IMR-90 (cell line): ENCODE measurements around the gene BOD1L1. TPM values are rescaled to one million over a fixed set of nuclear protein-coding genes. Genes with fewer than 3 reads are reported as not detected.

ENCODE experiments used
- ATAC-seq: fragments of 200-7000 bp; cut with Tn5 transposase; 2 replicates; pipeline ENCODE4 v1.9.1; 2020; ENCODE audit warnings: low read depth, mild to moderate bottlenecking, moderate library complexity
- BruUV-seq: library from RNA; stranded (reverse); fragments of 400-500 nt; replicated peaks from 2 replicates; lab custom pipeline; 2021; lab: Mats Ljungman, UMichigan
- CTCF ChIA-PET: fragments of 300-600 bp; formaldehyde crosslinking; extraction: SDS; loops from one replicate; lab custom pipeline; 2021; ENCODE audit warnings: antibody characterized with exemption; lab: Yijun Ruan, JAX
- POLR2A ChIA-PET: fragments of 300-600 bp; sonication (Branson Sonifier 250); formaldehyde crosslinking; loops from one replicate; lab custom pipeline; 2022; ENCODE audit warnings: antibody characterized with exemption; ENCODE audit not compliant: unreplicated experiment; lab: Charles Lee
- DNase-seq: peaks from one replicate; pipeline ENCODE4 v3.0.0; 2013
- H2AFZ ChIP-seq: replicated peaks from 2 replicates; pipeline ENCODE3; 2013; ENCODE audit warnings: low read length, mild to moderate bottlenecking; ENCODE audit not compliant: poor library complexity
- H2AK5ac ChIP-seq: 2 replicates; pipeline ENCODE4 v1.6.1; 2013; ENCODE audit warnings: low read depth, low read length, inconsistent platforms
- H2AK9ac ChIP-seq: replicated peaks from 2 replicates; pipeline ENCODE3; 2013; ENCODE audit warnings: mild to moderate bottlenecking, low read depth, low read length, moderate library complexity; ENCODE audit not compliant: poor library complexity
- H2BK120ac ChIP-seq: 2 replicates; pipeline ENCODE4 v1.6.1; 2013; ENCODE audit warnings: low read depth, low read length, inconsistent platforms
- H2BK15ac ChIP-seq: 3 replicates; pipeline ENCODE4 v1.6.1; 2013; ENCODE audit warnings: low read depth, low read length, inconsistent platforms
- H2BK20ac ChIP-seq: 2 replicates; pipeline ENCODE4 v1.6.1; 2013; ENCODE audit warnings: low read depth, mild to moderate bottlenecking, inconsistent platforms, low read length, moderate library complexity
- H2BK5ac ChIP-seq: 2 replicates; pipeline ENCODE4 v1.6.1; 2013; ENCODE audit warnings: mild to moderate bottlenecking, low read depth, low read length, inconsistent platforms; ENCODE audit not compliant: poor library complexity, severe bottlenecking
- H3K14ac ChIP-seq: replicated peaks from 2 replicates; pipeline ENCODE4 v1.6.1; 2013; ENCODE audit warnings: low read depth, low read length, inconsistent platforms
- H3K18ac ChIP-seq: 2 replicates; pipeline ENCODE4 v1.6.1; 2013; ENCODE audit warnings: low read depth, low read length, control low read depth
- H3K23ac ChIP-seq: 2 replicates; pipeline ENCODE4 v1.6.1; 2013; ENCODE audit warnings: low read depth, low read length, inconsistent platforms
- H3K27ac ChIP-seq: 2 replicates; pipeline ENCODE4 v1.5.1; 2013; ENCODE audit warnings: mild to moderate bottlenecking, control low read depth, low read length; ENCODE audit not compliant: insufficient read depth
- H3K27me3 ChIP-seq: 2 replicates; pipeline ENCODE4 v1.6.1; 2013; ENCODE audit warnings: low read length; ENCODE audit not compliant: control insufficient read depth, insufficient read depth
- H3K36me3 ChIP-seq: 2 replicates; pipeline ENCODE4 v1.6.1; 2013; ENCODE audit warnings: low read length, mixed read lengths; ENCODE audit not compliant: control insufficient read depth, insufficient read depth
- H3K4ac ChIP-seq: 2 replicates; pipeline ENCODE4 v1.6.1; 2013; ENCODE audit warnings: low read depth, low read length, inconsistent platforms
- H3K4me1 ChIP-seq: 2 replicates; pipeline ENCODE4 v1.6.1; 2013; ENCODE audit warnings: low read length, mixed read lengths; ENCODE audit not compliant: control insufficient read depth, insufficient read depth
- H3K4me2 ChIP-seq: 2 replicates; pipeline ENCODE4 v1.6.1; 2013; ENCODE audit warnings: low read depth, mild to moderate bottlenecking, control low read depth, low read length, moderate library complexity
- H3K4me3 ChIP-seq: 2 replicates; pipeline ENCODE4 v1.5.1; 2013; ENCODE audit warnings: low read depth, mild to moderate bottlenecking, control low read depth, low read length, moderate library complexity; ENCODE audit not compliant: insufficient read depth
- H3K56ac ChIP-seq: 2 replicates; pipeline ENCODE4 v1.6.1; 2013; ENCODE audit warnings: low read length, inconsistent platforms; ENCODE audit not compliant: insufficient read depth; ENCODE audit errors: extremely low read depth
- H3K79me1 ChIP-seq, 2 experiments: 2 replicates each; pipeline ENCODE4 v1.6.1; 2013; ENCODE audit warnings: low read length in 2 of 2, inconsistent platforms in 1 of 2, low read depth in 1 of 2
- H3K9ac ChIP-seq: 2 replicates; pipeline ENCODE4 v1.6.1; 2013; ENCODE audit warnings: low read depth, low read length, control low read depth
- H3K9me1 ChIP-seq: 2 replicates; pipeline ENCODE4 v1.6.1; 2013; ENCODE audit warnings: low read length, inconsistent platforms; ENCODE audit not compliant: insufficient read depth
- H3K9me3 ChIP-seq: 2 replicates; pipeline ENCODE4 v1.6.1; 2013; ENCODE audit warnings: low read length; ENCODE audit not compliant: control insufficient read depth, insufficient read depth
- H4K20me1 ChIP-seq: 2 replicates; pipeline ENCODE4 v1.6.1; 2013; ENCODE audit warnings: low read length, inconsistent platforms; ENCODE audit not compliant: insufficient read depth
- H4K5ac ChIP-seq: 2 replicates; pipeline ENCODE4 v1.6.1; 2013; ENCODE audit warnings: mild to moderate bottlenecking, low read depth, low read length, control low read depth
- H4K8ac ChIP-seq, 2 experiments: 2 replicates each; pipeline ENCODE4 v1.6.1; 2013; ENCODE audit warnings: low read depth in 2 of 2, low read length in 2 of 2, control low read depth in 1 of 2, inconsistent platforms in 1 of 2
- H4K91ac ChIP-seq: 2 replicates; pipeline ENCODE4 v1.6.1; 2013; ENCODE audit warnings: low read depth, low read length, inconsistent platforms; ENCODE audit not compliant: insufficient read depth
- BHLHE40 ChIP-seq: fragments of 150-350 bp; IDR thresholded peaks from 2 replicates; pipeline ENCODE4 v1.6.1; 2016; ENCODE audit warnings: mild to moderate bottlenecking, low read depth, low read length
- CEBPB ChIP-seq: IDR thresholded peaks from 2 replicates; pipeline ENCODE4 v1.6.1; 2012; ENCODE audit warnings: low read depth, low read length, improper control_type of control experiment
- CHD1 ChIP-seq: IDR thresholded peaks from 2 replicates; pipeline ENCODE4 v1.6.1; 2012; ENCODE audit warnings: low read depth, low read length, improper control_type of control experiment
- FOS ChIP-seq: fragments of 150-350 bp; IDR thresholded peaks from 2 replicates; pipeline ENCODE4 v1.6.1; 2016; ENCODE audit warnings: low read depth, low read length
- MAFK ChIP-seq: IDR thresholded peaks from 2 replicates; pipeline ENCODE4 v1.6.1; 2012; ENCODE audit warnings: low read depth, low read length, improper control_type of control experiment
- MAZ ChIP-seq: IDR thresholded peaks from 2 replicates; pipeline ENCODE4 v1.6.1; 2012; ENCODE audit warnings: low read depth, mild to moderate bottlenecking, low read length, improper control_type of control experiment, moderate library complexity, borderline replicate concordance
- MXI1 ChIP-seq: IDR thresholded peaks from 2 replicates; pipeline ENCODE4 v1.6.1; 2012; ENCODE audit warnings: low read depth, mild to moderate bottlenecking, low read length, moderate library complexity, borderline replicate concordance
- NFE2L2 ChIP-seq: fragments of 150-350 bp; IDR thresholded peaks from 2 replicates; pipeline ENCODE4 v1.6.1; 2016; ENCODE audit warnings: low read depth, mild to moderate bottlenecking, low read length
- POLR2A ChIP-seq: IDR thresholded peaks from 2 replicates; pipeline ENCODE4 v1.6.1; 2012; ENCODE audit warnings: mild to moderate bottlenecking, low read depth, low read length
- RAD21 ChIP-seq: IDR thresholded peaks from 2 replicates; pipeline ENCODE4 v1.6.1; 2012; ENCODE audit warnings: low read length, improper control_type of control experiment
- RCOR1 ChIP-seq: IDR thresholded peaks from 2 replicates; pipeline ENCODE4 v1.6.1; 2012; ENCODE audit warnings: mild to moderate bottlenecking, low read length, improper control_type of control experiment; ENCODE audit not compliant: insufficient replicate concordance
- RFX5 ChIP-seq: IDR thresholded peaks from 2 replicates; pipeline ENCODE4 v1.8.0; 2012; ENCODE audit warnings: low read depth, mild to moderate bottlenecking, low read length, moderate library complexity
- SMC3 ChIP-seq: fragments of 150-350 bp; IDR thresholded peaks from 2 replicates; pipeline ENCODE4 v1.6.1; 2016; ENCODE audit warnings: low read depth, mild to moderate bottlenecking, antibody characterized with exemption, low read length, moderate library complexity
- WGBS, 2 experiments: methylation state at CpG; one replicate each; pipeline versions ENCODE4 v1.1.5 to v1.1.7; 2013; ENCODE audit warnings: missing lambda C conversion rate in 2 of 2; ENCODE audit not compliant: insufficient read length in 1 of 2; ENCODE audit errors: extremely low coverage in 2 of 2; 5-methylcytosine and 5-hydroxymethylcytosine counted together
- dilution Hi-C: fragments of 300-500 bp; cut with HindIII; formaldehyde crosslinking; loops from one replicate; pipeline ENCODE4 v1.14.3; 2018; ENCODE audit warnings: low sequenced_read_pairs; ENCODE audit not compliant: unreplicated experiment
- in situ Hi-C: fragments of 300-500 bp; cut with MboI; formaldehyde crosslinking; loops from 3 replicates; pipeline ENCODE4 v1.14.3; 2019; ENCODE audit warnings: low sequenced_read_pairs, inconsistent platforms, mixed read lengths
- intact Hi-C: fragments of 100-400 bp; cut with micrococcal nuclease; formaldehyde crosslinking; loops from 2 replicates; pipeline ENCODE4 v1.10.0; 2022
- polyA plus RNA-seq, 3 experiments: library from polyadenylated mRNA; depleted of rRNA; stranded (reverse); fragments of >200 nt; gene quantifications; 2 replicates each; pipeline ENCODE4 v1.2.3, GENCODE V29; 2012; ENCODE audit warnings: low replicate concordance in 1 of 3
- total RNA-seq: library from RNA; depleted of rRNA; stranded (reverse); fragments of >200 nt; gene quantifications from 2 replicates; pipeline ENCODE4 v1.2.3, GENCODE V29; 2012
- TF ChIP-seq, protein P1 (sequence below): fragments of 150-350 bp; IDR thresholded peaks from 2 replicates; pipeline ENCODE4 v1.6.1; 2016; ENCODE audit warnings: low read depth, mild to moderate bottlenecking, low read length, moderate library complexity, borderline replicate concordance
- TF ChIP-seq, protein P2 (sequence below): fragments of 150-350 bp; IDR thresholded peaks from 2 replicates; pipeline ENCODE4 v1.6.1; 2017; ENCODE audit warnings: mild to moderate bottlenecking, antibody characterized with exemption, low read length, low read depth
- TF ChIP-seq, protein P3 (sequence below): conservative IDR thresholded peaks from 2 replicates; pipeline ENCODE4 v1.5.1; 2012; ENCODE audit warnings: mild to moderate bottlenecking, low read depth, low read length, improper control_type of control experiment

The BOD1L1 gene
- total and polyA plus RNA-seq, 2 of the 4 experiments (the other 2 are of a cell fraction), result 13.5 to 26.9 TPM

DNA sequence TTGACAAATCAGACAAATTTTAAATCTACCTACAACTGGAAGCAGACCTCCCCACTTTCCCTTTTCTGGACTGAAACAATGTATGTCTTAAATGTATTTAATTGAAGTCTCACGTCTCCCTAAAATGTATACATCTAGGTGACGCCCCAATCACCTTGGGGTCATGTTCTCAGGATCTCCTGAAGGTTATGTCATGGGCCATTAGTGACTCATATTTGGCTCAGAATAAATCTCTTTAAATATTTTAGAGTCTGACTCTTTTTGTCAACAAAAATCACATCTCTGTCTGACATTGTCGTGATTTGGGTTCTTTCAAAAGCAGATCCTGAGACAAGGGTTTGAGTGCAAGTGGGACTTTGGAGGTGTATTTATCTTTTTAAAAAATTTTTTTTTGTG is 26.2 kb upstream of the BOD1L1 start:
- no peaks in the 10 kb centered on the region for H3K36me3 ChIP-seq
- no peaks in the 10 kb centered on the region for H3K27me3 ChIP-seq
- H3K79me1 ChIP-seq, result no peaks in the 10 kb centered on the region
- H2AK9ac ChIP-seq, result no peak overlapping the region
- intact Hi-C loops, result loop anchor here (5.0 to 10.0 kb wide), 6 partner anchors 481 to 1509 kb away; no protein-coding TSS in a partner anchor
- H4K8ac ChIP-seq, result peak overlapping the region in 1 of 2 experiments; percentile 58; a peak in 1 of 4 replicates
- dilution Hi-C loops, result no loop called here
- no peak overlapping the region for H3K27ac ChIP-seq
- peaks cover 2% of the 10 kb centered on the region; the same call in 1 of the 2 replicates for H3K4me1 ChIP-seq
- H3K56ac ChIP-seq, result no peak overlapping the region
- H3K9ac ChIP-seq, result no peak overlapping the region
- no peak overlapping the region for H3K18ac ChIP-seq
- peak; percentile 24 for DNase-seq
- BruUV-seq, result no TSS peak
- in situ Hi-C loops, result loop anchor here (10.0 to 25.0 kb wide), 3 partner anchors 259 to 1511 kb away; partner anchors contain the start of gene CPEB2
- H2BK15ac ChIP-seq, result no peak overlapping the region
- no peak overlapping the region for H2AFZ ChIP-seq
- no peak overlapping the region for H2BK20ac ChIP-seq
- no peak overlapping the region for H3K4ac ChIP-seq
- H3K4me2 ChIP-seq, result no peak overlapping the region; the same call in 1 of the 2 replicates
- ChIA-PET POLR2A (no interaction called here), CTCF (interaction anchor here (0.6 to 3.3 kb wide), 15 partner anchors 9 to 1566 kb away, joined by 3 to 21 read pairs (median 4); no protein-coding TSS in a partner anchor)
- H2AK5ac ChIP-seq, result no peak overlapping the region
- TF ChIP-seq, protein P1, sequence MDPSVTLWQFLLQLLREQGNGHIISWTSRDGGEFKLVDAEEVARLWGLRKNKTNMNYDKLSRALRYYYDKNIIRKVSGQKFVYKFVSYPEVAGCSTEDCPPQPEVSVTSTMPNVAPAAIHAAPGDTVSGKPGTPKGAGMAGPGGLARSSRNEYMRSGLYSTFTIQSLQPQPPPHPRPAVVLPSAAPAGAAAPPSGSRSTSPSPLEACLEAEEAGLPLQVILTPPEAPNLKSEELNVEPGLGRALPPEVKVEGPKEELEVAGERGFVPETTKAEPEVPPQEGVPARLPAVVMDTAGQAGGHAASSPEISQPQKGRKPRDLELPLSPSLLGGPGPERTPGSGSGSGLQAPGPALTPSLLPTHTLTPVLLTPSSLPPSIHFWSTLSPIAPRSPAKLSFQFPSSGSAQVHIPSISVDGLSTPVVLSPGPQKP, result no peak
- TF ChIP-seq CEBPB, result no peak
- no peak for TF ChIP-seq FOS
- no peak for TF ChIP-seq CHD1
- TF ChIP-seq, protein P2, sequence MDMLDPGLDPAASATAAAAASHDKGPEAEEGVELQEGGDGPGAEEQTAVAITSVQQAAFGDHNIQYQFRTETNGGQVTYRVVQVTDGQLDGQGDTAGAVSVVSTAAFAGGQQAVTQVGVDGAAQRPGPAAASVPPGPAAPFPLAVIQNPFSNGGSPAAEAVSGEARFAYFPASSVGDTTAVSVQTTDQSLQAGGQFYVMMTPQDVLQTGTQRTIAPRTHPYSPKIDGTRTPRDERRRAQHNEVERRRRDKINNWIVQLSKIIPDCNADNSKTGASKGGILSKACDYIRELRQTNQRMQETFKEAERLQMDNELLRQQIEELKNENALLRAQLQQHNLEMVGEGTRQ, result no peak
- no peak for TF ChIP-seq SMC3
- no peak for TF ChIP-seq MAZ
- no peak for TF ChIP-seq MXI1
- TF ChIP-seq BHLHE40, result no peak
- TF ChIP-seq RFX5, result no peak
- TF ChIP-seq RAD21, result no peak
- TF ChIP-seq NFE2L2, result no peak
- TF ChIP-seq, protein P3, sequence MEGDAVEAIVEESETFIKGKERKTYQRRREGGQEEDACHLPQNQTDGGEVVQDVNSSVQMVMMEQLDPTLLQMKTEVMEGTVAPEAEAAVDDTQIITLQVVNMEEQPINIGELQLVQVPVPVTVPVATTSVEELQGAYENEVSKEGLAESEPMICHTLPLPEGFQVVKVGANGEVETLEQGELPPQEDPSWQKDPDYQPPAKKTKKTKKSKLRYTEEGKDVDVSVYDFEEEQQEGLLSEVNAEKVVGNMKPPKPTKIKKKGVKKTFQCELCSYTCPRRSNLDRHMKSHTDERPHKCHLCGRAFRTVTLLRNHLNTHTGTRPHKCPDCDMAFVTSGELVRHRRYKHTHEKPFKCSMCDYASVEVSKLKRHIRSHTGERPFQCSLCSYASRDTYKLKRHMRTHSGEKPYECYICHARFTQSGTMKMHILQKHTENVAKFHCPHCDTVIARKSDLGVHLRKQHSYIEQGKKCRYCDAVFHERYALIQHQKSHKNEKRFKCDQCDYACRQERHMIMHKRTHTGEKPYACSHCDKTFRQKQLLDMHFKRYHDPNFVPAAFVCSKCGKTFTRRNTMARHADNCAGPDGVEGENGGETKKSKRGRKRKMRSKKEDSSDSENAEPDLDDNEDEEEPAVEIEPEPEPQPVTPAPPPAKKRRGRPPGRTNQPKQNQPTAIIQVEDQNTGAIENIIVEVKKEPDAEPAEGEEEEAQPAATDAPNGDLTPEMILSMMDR, result no peak
- no peak for TF ChIP-seq MAFK
- no peak for TF ChIP-seq RCOR1
- TF ChIP-seq POLR2A, result no peak
- H3K23ac ChIP-seq, result no peak overlapping the region
- no peak overlapping the region for H2BK120ac ChIP-seq
- no peak overlapping the region for H3K14ac ChIP-seq
- WGBS, 2 experiments, result no CpG with 5 or more reads among the region's 3 CpGs
- no peak overlapping the region for H2BK5ac ChIP-seq
- H4K20me1 ChIP-seq, result no peaks in the 10 kb centered on the region
- H3K4me3 ChIP-seq, result no peak overlapping the region
- ATAC-seq, result no peak
- no peak overlapping the region for H4K91ac ChIP-seq
- no peak overlapping the region for H4K5ac ChIP-seq
- no peaks in the 10 kb centered on the region for H3K9me1 ChIP-seq
- H3K9me3 ChIP-seq, result no peaks in the 10 kb centered on the region
